IMR-90 (cell line): Measurements from ENCODE around the gene PTPRU. TPM values are rescaled to one million over a fixed set of nuclear protein-coding genes. Genes with fewer than 3 reads are reported as not detected.

Experiments used
- ATAC-seq: fragments of 200-7000 bp; cut with Tn5 transposase; 2 replicates; pipeline ENCODE4 v1.9.1; 2020; ENCODE audit warnings: low read depth, mild to moderate bottlenecking, moderate library complexity
- BruUV-seq: library from RNA; stranded (reverse); fragments of 400-500 nt; replicated peaks from 2 replicates; lab custom pipeline; 2021; lab: Mats Ljungman, UMichigan
- CTCF ChIA-PET: fragments of 300-600 bp; formaldehyde crosslinking; extraction: SDS; loops from one replicate; lab custom pipeline; 2021; ENCODE audit warnings: antibody characterized with exemption; lab: Yijun Ruan, JAX
- POLR2A ChIA-PET: fragments of 300-600 bp; sonication (Branson Sonifier 250); formaldehyde crosslinking; loops from one replicate; lab custom pipeline; 2022; ENCODE audit warnings: antibody characterized with exemption; ENCODE audit not compliant: unreplicated experiment; lab: Charles Lee
- DNase-seq: peaks from one replicate; pipeline ENCODE4 v3.0.0; 2013
- H2AFZ ChIP-seq: replicated peaks from 2 replicates; pipeline ENCODE3; 2013; ENCODE audit warnings: low read length, mild to moderate bottlenecking; ENCODE audit not compliant: poor library complexity
- H2AK5ac ChIP-seq: 2 replicates; pipeline ENCODE4 v1.6.1; 2013; ENCODE audit warnings: low read depth, low read length, inconsistent platforms
- H2AK9ac ChIP-seq: replicated peaks from 2 replicates; pipeline ENCODE3; 2013; ENCODE audit warnings: mild to moderate bottlenecking, low read depth, low read length, moderate library complexity; ENCODE audit not compliant: poor library complexity
- H2BK120ac ChIP-seq: 2 replicates; pipeline ENCODE4 v1.6.1; 2013; ENCODE audit warnings: low read depth, low read length, inconsistent platforms
- H2BK15ac ChIP-seq: 3 replicates; pipeline ENCODE4 v1.6.1; 2013; ENCODE audit warnings: low read depth, low read length, inconsistent platforms
- H2BK20ac ChIP-seq: 2 replicates; pipeline ENCODE4 v1.6.1; 2013; ENCODE audit warnings: low read depth, mild to moderate bottlenecking, inconsistent platforms, low read length, moderate library complexity
- H2BK5ac ChIP-seq: 2 replicates; pipeline ENCODE4 v1.6.1; 2013; ENCODE audit warnings: mild to moderate bottlenecking, low read depth, low read length, inconsistent platforms; ENCODE audit not compliant: poor library complexity, severe bottlenecking
- H3K14ac ChIP-seq: replicated peaks from 2 replicates; pipeline ENCODE4 v1.6.1; 2013; ENCODE audit warnings: low read depth, low read length, inconsistent platforms
- H3K18ac ChIP-seq: 2 replicates; pipeline ENCODE4 v1.6.1; 2013; ENCODE audit warnings: low read depth, low read length, control low read depth
- H3K23ac ChIP-seq: 2 replicates; pipeline ENCODE4 v1.6.1; 2013; ENCODE audit warnings: low read depth, low read length, inconsistent platforms
- H3K27ac ChIP-seq: 2 replicates; pipeline ENCODE4 v1.5.1; 2013; ENCODE audit warnings: mild to moderate bottlenecking, control low read depth, low read length; ENCODE audit not compliant: insufficient read depth
- H3K27me3 ChIP-seq: 2 replicates; pipeline ENCODE4 v1.6.1; 2013; ENCODE audit warnings: low read length; ENCODE audit not compliant: control insufficient read depth, insufficient read depth
- H3K36me3 ChIP-seq: 2 replicates; pipeline ENCODE4 v1.6.1; 2013; ENCODE audit warnings: low read length, mixed read lengths; ENCODE audit not compliant: control insufficient read depth, insufficient read depth
- H3K4ac ChIP-seq: 2 replicates; pipeline ENCODE4 v1.6.1; 2013; ENCODE audit warnings: low read depth, low read length, inconsistent platforms
- H3K4me1 ChIP-seq: 2 replicates; pipeline ENCODE4 v1.6.1; 2013; ENCODE audit warnings: low read length, mixed read lengths; ENCODE audit not compliant: control insufficient read depth, insufficient read depth
- H3K4me2 ChIP-seq: 2 replicates; pipeline ENCODE4 v1.6.1; 2013; ENCODE audit warnings: low read depth, mild to moderate bottlenecking, control low read depth, low read length, moderate library complexity
- H3K4me3 ChIP-seq: 2 replicates; pipeline ENCODE4 v1.5.1; 2013; ENCODE audit warnings: low read depth, mild to moderate bottlenecking, control low read depth, low read length, moderate library complexity; ENCODE audit not compliant: insufficient read depth
- H3K56ac ChIP-seq: 2 replicates; pipeline ENCODE4 v1.6.1; 2013; ENCODE audit warnings: low read length, inconsistent platforms; ENCODE audit not compliant: insufficient read depth; ENCODE audit errors: extremely low read depth
- H3K79me1 ChIP-seq, 2 experiments: 2 replicates each; pipeline ENCODE4 v1.6.1; 2013; ENCODE audit warnings: low read length in 2 of 2, inconsistent platforms in 1 of 2, low read depth in 1 of 2
- H3K9ac ChIP-seq: 2 replicates; pipeline ENCODE4 v1.6.1; 2013; ENCODE audit warnings: low read depth, low read length, control low read depth
- H3K9me1 ChIP-seq: 2 replicates; pipeline ENCODE4 v1.6.1; 2013; ENCODE audit warnings: low read length, inconsistent platforms; ENCODE audit not compliant: insufficient read depth
- H3K9me3 ChIP-seq: 2 replicates; pipeline ENCODE4 v1.6.1; 2013; ENCODE audit warnings: low read length; ENCODE audit not compliant: control insufficient read depth, insufficient read depth
- H4K20me1 ChIP-seq: 2 replicates; pipeline ENCODE4 v1.6.1; 2013; ENCODE audit warnings: low read length, inconsistent platforms; ENCODE audit not compliant: insufficient read depth
- H4K5ac ChIP-seq: 2 replicates; pipeline ENCODE4 v1.6.1; 2013; ENCODE audit warnings: mild to moderate bottlenecking, low read depth, low read length, control low read depth
- H4K8ac ChIP-seq, 2 experiments: 2 replicates each; pipeline ENCODE4 v1.6.1; 2013; ENCODE audit warnings: low read depth in 2 of 2, low read length in 2 of 2, control low read depth in 1 of 2, inconsistent platforms in 1 of 2
- H4K91ac ChIP-seq: 2 replicates; pipeline ENCODE4 v1.6.1; 2013; ENCODE audit warnings: low read depth, low read length, inconsistent platforms; ENCODE audit not compliant: insufficient read depth
- BHLHE40 ChIP-seq: fragments of 150-350 bp; IDR thresholded peaks from 2 replicates; pipeline ENCODE4 v1.6.1; 2016; ENCODE audit warnings: mild to moderate bottlenecking, low read depth, low read length
- CHD1 ChIP-seq: IDR thresholded peaks from 2 replicates; pipeline ENCODE4 v1.6.1; 2012; ENCODE audit warnings: low read depth, low read length, improper control_type of control experiment
- FOS ChIP-seq: fragments of 150-350 bp; IDR thresholded peaks from 2 replicates; pipeline ENCODE4 v1.6.1; 2016; ENCODE audit warnings: low read depth, low read length
- MAFK ChIP-seq: IDR thresholded peaks from 2 replicates; pipeline ENCODE4 v1.6.1; 2012; ENCODE audit warnings: low read depth, low read length, improper control_type of control experiment
- MXI1 ChIP-seq: IDR thresholded peaks from 2 replicates; pipeline ENCODE4 v1.6.1; 2012; ENCODE audit warnings: low read depth, mild to moderate bottlenecking, low read length, moderate library complexity, borderline replicate concordance
- NFE2L2 ChIP-seq: fragments of 150-350 bp; IDR thresholded peaks from 2 replicates; pipeline ENCODE4 v1.6.1; 2016; ENCODE audit warnings: low read depth, mild to moderate bottlenecking, low read length
- POLR2A ChIP-seq: IDR thresholded peaks from 2 replicates; pipeline ENCODE4 v1.6.1; 2012; ENCODE audit warnings: mild to moderate bottlenecking, low read depth, low read length
- RAD21 ChIP-seq: IDR thresholded peaks from 2 replicates; pipeline ENCODE4 v1.6.1; 2012; ENCODE audit warnings: low read length, improper control_type of control experiment
- RCOR1 ChIP-seq: IDR thresholded peaks from 2 replicates; pipeline ENCODE4 v1.6.1; 2012; ENCODE audit warnings: mild to moderate bottlenecking, low read length, improper control_type of control experiment; ENCODE audit not compliant: insufficient replicate concordance
- RFX5 ChIP-seq: IDR thresholded peaks from 2 replicates; pipeline ENCODE4 v1.8.0; 2012; ENCODE audit warnings: low read depth, mild to moderate bottlenecking, low read length, moderate library complexity
- SMC3 ChIP-seq: fragments of 150-350 bp; IDR thresholded peaks from 2 replicates; pipeline ENCODE4 v1.6.1; 2016; ENCODE audit warnings: low read depth, mild to moderate bottlenecking, antibody characterized with exemption, low read length, moderate library complexity
- WGBS, 2 experiments: methylation state at CpG; one replicate each; pipeline versions ENCODE4 v1.1.5 to v1.1.7; 2013; ENCODE audit warnings: missing lambda C conversion rate in 2 of 2; ENCODE audit not compliant: insufficient read length in 1 of 2; ENCODE audit errors: extremely low coverage in 2 of 2; 5-methylcytosine and 5-hydroxymethylcytosine counted together
- dilution Hi-C: fragments of 300-500 bp; cut with HindIII; formaldehyde crosslinking; loops from one replicate; pipeline ENCODE4 v1.14.3; 2018; ENCODE audit warnings: low sequenced_read_pairs; ENCODE audit not compliant: unreplicated experiment
- in situ Hi-C: fragments of 300-500 bp; cut with MboI; formaldehyde crosslinking; loops from 3 replicates; pipeline ENCODE4 v1.14.3; 2019; ENCODE audit warnings: low sequenced_read_pairs, inconsistent platforms, mixed read lengths
- intact Hi-C: fragments of 100-400 bp; cut with micrococcal nuclease; formaldehyde crosslinking; loops from 2 replicates; pipeline ENCODE4 v1.10.0; 2022
- polyA plus RNA-seq, 3 experiments: library from polyadenylated mRNA; depleted of rRNA; stranded (reverse); fragments of >200 nt; gene quantifications; 2 replicates each; pipeline ENCODE4 v1.2.3, GENCODE V29; 2012; ENCODE audit warnings: low replicate concordance in 1 of 3
- total RNA-seq: library from RNA; depleted of rRNA; stranded (reverse); fragments of >200 nt; gene quantifications from 2 replicates; pipeline ENCODE4 v1.2.3, GENCODE V29; 2012
- TF ChIP-seq, protein P1 (sequence below): conservative IDR thresholded peaks from 2 replicates; pipeline ENCODE4 v1.5.1; 2012; ENCODE audit warnings: mild to moderate bottlenecking, low read depth, low read length, improper control_type of control experiment

PTPRU gene
- total and polyA plus RNA-seq, 2 of the 4 experiments (the other 2 are of a cell fraction), result 7.0 to 10.7 TPM

GRCh38 chr1:29364101-29364678 is 127.9 kb downstream of the PTPRU start:
- Histone ChIP-seq H3K4me2 (no peak overlapping the region), H3K9me3 (no peaks in the 10 kb centered on the region), H2AK9ac (no peak overlapping the region), H2BK5ac (no peak overlapping the region), H4K91ac (no peak overlapping the region), H3K18ac (no peak overlapping the region), H3K23ac (no peak overlapping the region), H3K36me3 (no peaks in the 10 kb centered on the region), H3K9ac (no peak overlapping the region), H3K27ac (no peak overlapping the region), H3K4ac (no peak overlapping the region), H3K14ac (no peak overlapping the region), H3K27me3 (peaks cover 7% of the 10 kb centered on the region), H3K56ac (no peak overlapping the region), H2BK120ac (no peak overlapping the region), H2BK20ac (no peak overlapping the region), H4K20me1 (no peaks in the 10 kb centered on the region), H2BK15ac (no peak overlapping the region), H3K4me3 (no peak overlapping the region), H2AK5ac (no peak overlapping the region), H3K4me1 (no peaks in the 10 kb centered on the region), H3K9me1 (no peaks in the 10 kb centered on the region), H4K5ac (no peak overlapping the region), H3K79me1 (no peaks in the 10 kb centered on the region), H2AFZ (no peak overlapping the region), H4K8ac (no peak overlapping the region)
- ATAC-seq (no peak), DNase-seq (no peak)
- intact Hi-C loops (no loop called here), in situ Hi-C loops (no loop called here), dilution Hi-C loops (no loop called here)
- TF ChIP-seq RCOR1 (no peak), FOS (no peak), SMC3 (no peak), BHLHE40 (no peak), MAFK (no peak), NFE2L2 (no peak), RFX5 (no peak), CHD1 (no peak), RAD21 (no peak), MXI1 (no peak), POLR2A (no peak)
- TF ChIP-seq, protein P1, sequence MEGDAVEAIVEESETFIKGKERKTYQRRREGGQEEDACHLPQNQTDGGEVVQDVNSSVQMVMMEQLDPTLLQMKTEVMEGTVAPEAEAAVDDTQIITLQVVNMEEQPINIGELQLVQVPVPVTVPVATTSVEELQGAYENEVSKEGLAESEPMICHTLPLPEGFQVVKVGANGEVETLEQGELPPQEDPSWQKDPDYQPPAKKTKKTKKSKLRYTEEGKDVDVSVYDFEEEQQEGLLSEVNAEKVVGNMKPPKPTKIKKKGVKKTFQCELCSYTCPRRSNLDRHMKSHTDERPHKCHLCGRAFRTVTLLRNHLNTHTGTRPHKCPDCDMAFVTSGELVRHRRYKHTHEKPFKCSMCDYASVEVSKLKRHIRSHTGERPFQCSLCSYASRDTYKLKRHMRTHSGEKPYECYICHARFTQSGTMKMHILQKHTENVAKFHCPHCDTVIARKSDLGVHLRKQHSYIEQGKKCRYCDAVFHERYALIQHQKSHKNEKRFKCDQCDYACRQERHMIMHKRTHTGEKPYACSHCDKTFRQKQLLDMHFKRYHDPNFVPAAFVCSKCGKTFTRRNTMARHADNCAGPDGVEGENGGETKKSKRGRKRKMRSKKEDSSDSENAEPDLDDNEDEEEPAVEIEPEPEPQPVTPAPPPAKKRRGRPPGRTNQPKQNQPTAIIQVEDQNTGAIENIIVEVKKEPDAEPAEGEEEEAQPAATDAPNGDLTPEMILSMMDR, result no peak
- BruUV-seq, result no TSS peak
- ChIA-PET CTCF (no interaction called here), POLR2A (no interaction called here)
- WGBS, 2 experiments, result no CpG with 5 or more reads among the region's 6 CpGs
